ENCODE data around the gene LRP1B.
"Not testable (repeated sequence)": the region's sequence is repeated elsewhere in the genome, so short reads cannot be mapped to it uniquely, and the experiment has no call there.

The LRP1B gene

DNA sequence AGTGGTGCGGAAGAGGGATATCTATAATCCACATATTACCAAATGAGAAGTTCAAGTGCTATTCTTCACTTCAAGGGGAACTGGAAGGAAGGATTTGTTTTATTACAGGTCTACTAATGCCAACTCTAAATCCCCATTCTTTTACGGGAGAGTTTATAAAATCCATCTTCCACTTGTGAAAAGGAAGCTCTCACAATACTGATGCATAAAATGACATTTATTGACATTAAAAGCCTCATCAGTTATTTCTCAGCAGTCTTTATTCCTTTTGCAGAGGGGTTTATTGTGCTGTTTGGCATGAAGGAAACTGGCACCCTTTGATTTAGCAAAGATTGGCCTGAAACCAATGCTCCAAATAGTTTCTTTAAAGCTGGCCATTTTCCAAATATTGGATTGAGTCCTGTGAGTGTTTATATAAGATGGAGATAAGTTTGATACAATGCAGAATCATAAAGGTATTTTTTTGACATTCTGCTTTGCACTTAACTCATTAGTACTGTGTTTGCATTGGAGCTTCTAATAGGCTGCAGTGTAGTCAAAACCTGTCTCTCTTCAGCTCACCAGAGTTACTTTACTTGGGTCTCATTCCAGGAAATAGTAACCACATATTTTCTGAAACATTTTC is 26.6 kb downstream of the LRP1B start:
- no peak for DNase-seq (ENCODE audit: low read depth in 2 of 2)

DNA sequence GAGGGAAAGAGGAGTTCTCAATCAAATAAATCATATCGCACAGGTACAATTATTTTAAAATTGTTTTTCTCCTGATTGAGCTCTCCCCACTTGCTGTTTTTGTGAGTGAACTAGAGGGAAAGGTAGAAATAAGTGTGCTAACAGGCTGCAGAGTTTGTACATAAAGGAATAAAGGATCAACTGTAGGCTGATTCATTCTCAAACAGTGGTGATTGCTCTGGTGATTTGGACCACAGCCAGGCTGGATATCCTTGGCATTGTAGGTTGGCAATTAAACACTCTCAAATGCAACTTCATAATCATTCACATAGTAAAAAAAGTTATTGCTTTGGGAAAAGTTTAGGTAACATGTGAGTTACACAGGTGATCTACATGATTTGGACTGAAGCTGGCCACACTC is 29.8 kb downstream of the LRP1B start:
- DNase-seq (ENCODE audit: low read depth in 2 of 2): no peak

DNA sequence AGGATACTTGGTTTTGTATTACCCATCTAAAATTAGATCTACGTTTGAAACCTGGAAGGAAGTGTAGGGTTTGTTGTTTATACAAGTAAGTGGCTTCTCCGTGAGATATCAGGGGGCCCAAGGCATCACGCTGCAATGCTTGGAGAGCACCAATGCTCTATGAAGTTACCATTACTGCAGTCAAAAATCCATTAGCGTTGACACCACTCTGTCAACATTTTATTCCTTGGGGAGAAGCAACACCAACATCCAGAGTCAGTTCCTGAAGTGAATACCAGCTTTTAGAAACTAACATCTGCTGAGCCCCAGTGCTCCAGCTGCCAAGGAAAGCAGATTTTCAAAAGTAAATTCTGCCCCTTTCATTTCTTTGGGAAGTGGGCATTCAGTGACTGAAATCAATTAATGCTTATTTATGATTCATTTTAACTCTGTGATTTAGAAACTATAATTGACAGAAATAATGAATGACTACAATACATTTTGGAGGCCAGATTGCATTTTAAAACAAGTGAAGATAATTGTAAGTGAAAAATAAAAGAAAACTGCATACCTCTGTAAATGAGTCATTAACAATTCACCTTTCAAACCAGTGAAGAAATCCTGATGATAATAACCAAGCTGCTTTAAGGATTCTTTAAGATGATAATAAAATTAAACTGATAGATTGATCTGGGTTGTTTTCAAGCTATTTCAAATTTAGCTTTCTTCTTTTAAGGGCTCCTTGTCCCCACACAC is 30.5 kb downstream of the LRP1B start:
- no peak for DNase-seq (ENCODE audit: low read depth in 2 of 2)

DNA sequence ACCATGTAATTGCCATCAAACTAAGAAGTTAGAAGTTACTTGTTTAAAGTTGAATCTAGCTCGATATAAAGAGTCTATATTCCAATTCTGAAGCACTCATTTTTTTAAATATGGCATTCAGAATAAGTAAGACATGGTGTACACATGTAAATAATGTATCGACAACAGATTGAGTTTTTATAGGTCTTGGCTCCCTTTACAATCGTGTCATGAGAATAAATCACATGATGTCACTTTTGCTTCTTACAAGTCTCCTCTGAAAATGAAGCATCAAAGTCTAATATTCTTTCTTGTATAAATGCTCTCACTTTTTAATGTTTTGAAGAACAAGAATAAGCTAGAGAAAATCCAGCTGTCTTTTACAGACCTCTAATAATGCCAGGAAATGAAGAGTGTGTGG is 33.1 kb downstream of the LRP1B start:
- no peak for DNase-seq (ENCODE audit: low read depth in 2 of 2)

DNA sequence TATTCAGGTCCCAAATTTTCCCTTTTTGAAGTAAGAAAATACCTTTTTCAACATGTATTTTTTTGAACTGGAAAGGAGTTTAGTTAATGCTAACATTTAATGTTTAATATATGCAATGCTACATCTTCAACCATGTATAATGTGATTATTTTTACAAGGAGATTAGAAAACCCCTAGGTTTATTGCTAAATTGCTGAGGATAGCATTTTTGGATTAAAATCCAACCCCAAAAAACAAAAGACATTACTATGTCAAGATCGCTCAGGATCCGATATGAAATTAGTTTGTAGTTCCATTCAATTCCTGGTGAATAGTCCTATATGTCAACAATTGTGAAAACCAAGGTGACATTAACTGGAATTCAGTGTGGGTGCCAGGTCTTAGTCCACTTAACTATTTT is 35.2 kb downstream of the LRP1B start:
- DNase-seq (ENCODE audit: low read depth in 2 of 2): no peak

DNA sequence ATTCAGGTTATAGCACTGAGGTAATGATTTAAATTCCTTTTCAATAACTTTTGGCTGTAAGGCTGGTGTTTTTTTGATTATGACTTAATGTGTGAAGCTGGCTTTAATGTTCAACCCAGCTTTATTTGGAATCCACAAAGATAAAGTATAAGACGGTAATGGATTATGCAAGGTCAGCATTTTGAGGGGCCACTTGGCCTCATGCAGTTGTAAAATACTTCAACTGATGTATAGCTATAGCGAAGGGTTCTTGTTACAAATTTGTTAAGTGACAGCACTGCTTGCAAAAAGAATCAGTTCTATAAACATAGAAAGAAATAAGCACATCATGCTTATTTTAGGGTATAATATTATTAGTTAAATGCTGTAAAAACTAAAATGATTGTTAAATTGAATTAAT is 36.6 kb downstream of the LRP1B start:
- DNase-seq (ENCODE audit: low read depth in 2 of 2): no peak

DNA sequence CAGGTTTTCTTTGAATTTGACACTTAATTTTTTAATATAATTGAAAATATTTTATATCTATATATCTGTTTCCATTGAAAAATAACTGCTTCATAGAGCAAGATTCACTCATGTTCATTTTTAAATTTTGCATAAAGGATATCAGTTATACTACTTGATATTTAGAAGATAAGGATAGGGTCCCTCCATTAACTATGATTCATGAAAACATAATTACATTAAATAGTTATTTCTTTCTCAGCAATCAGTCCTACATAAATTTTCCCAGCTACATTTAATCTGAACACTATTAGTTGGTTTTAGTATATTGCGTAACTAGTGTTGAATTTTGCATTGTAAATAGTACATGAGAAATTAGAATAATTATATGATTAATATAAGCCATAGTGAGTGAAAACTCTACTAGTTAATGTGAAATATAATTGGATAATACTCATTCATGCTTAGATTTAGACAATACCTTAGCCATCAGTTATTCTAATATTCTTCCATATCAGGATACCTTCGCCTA is 42.7 kb downstream of the LRP1B start:
- DNase-seq (ENCODE audit: low read depth in 2 of 2): no peak

DNA sequence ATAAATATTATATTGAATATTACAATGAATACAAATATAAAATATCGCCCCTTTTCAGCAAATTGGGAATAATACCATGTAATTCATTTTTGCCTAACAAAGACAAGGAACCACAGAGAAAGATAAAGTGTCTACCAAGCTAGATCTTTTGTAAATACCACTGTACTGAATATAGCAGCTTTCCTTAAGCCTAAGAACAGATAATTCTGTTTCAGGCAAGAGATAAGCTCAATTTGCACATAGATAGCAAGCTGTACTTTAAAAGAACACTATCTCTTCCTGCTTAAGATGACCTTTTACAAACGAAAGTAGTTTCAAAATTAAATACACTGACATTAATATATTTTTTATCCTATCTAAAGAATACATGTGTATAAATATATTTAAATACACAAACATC is 43.2 kb downstream of the LRP1B start:
- not testable (repeated sequence) for DNase-seq (ENCODE audit: low read depth in 2 of 2)

DNA sequence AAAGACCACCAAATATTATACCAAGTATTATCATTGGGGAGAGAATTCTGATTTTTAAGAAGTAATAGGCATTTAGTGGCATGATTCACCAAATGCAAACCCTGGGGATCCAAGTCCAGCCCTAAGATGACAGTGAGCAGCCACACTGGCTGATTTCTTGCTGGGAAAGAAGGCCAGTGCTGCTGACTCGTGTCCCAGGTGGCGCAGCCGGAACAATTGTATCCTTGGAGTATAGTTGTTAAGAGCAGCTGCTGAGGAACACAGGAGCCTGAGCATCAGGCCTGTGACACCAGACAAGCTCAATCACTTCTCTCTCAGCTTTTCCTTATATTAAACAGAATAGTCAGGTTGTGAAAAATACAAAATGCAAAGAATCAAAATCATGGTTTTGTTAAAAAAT is 48.4 kb downstream of the LRP1B start:
- no peak for DNase-seq (ENCODE audit: low read depth in 2 of 2)

DNA sequence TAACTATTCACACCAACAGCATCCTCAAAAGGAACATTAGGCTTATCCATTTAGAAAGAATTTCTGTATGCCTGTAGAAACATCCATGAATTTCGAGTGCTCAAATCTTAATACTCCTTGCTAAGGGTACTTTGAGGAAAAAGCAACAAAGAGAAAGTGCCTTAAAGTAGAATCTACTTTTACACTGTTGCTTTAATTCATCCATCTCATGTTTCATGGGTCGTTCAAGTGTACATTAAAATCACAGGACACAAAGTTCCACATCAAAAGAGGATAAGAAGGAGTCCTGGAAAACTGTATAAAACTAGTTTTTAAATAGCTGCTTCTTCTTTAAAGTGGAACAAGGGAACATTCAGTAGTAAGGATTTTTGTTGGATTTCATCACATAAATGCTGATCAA is 54.5 kb downstream of the LRP1B start:
- DNase-seq (ENCODE audit: low read depth in 2 of 2): no peak

DNA sequence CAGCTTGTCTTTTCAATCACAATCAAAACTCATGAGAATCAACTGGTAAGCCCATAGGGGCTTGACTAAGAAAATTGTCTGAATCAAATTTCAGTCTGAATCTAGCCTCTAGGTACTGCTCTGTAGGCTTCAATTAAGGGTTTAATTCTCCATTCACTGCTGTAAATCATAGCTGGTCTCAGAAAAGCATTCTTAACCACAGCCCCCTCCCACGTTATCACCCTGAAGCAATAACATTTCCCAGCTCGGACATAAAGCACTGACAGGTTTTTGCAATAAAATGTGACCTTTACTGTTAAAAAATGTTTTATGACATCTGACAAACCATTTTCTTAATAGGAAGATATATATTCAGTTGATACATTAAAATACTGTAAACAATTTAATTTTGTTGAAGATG is 55.0 kb downstream of the LRP1B start:
- DNase-seq (ENCODE audit: low read depth in 2 of 2): no peak

DNA sequence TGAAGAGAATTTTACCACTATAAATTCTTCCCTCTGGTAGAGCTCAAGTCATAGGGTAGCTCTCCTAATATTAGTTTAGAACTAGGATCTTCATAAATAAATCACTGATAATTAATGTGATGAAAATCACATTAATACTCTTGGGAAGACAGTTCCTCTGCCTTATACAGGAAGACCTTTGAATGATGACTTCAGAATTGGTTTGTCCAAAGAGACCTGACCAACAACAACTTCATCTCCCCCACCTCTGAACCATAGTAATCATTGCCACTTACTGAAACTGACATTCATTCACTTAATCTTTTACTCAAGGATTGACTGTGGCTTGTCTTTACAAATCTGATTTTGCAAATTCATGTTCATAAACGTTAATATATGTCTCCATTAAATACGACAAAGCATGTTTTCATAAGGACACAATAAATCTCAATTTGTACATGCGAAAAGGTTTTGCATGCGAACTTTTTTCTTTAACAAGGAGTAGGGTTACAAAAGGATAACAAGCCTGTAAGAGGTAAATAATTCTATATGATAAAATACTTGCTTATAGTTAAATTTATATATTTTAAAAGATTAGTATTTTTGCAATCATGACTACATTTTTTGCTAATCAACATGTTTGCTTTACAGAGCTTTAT is 61.4 kb downstream of the LRP1B start:
- no peak for DNase-seq (ENCODE audit: low read depth in 2 of 2)

DNA sequence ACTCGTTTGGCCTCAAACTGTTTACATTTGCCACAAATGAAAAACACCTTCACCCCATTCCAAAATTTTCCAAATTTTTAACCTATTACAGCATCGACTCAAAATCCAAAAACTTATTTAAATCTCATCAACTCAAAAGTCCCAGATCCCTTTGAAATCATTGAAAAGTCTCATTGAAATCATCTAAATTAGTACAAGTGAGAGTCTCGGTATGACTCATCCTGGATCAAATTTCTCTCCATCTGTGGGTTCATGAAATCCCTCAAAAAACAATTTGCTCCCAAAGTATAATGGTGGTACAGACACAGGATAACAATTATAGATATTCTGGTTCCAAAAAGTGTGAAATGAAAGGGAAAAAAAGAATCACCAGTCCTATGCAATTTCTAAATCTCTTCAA is 65.1 kb downstream of the LRP1B start:
- DNase-seq (ENCODE audit: low read depth in 2 of 2): no peak

DNA sequence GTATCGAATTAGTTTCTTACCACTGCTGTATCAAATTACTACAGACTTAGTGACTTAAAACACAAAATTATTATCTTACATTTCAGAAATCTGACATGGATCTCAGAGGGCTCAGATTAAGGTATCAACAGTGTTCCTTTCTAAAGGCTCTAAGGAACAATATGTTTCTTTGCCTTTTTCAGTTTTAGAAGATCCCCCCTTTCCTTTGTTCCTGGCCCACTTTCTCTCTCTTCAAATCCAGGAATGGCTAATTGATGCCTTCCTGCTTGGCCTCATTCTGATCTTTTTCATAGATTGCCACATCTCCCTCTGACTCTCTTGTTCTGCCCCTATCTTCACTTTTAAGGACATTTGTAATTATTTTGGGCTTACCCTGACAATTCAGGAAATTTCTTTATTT is 65.7 kb downstream of the LRP1B start:
- DNase-seq (ENCODE audit: low read depth in 2 of 2): no peak

DNA sequence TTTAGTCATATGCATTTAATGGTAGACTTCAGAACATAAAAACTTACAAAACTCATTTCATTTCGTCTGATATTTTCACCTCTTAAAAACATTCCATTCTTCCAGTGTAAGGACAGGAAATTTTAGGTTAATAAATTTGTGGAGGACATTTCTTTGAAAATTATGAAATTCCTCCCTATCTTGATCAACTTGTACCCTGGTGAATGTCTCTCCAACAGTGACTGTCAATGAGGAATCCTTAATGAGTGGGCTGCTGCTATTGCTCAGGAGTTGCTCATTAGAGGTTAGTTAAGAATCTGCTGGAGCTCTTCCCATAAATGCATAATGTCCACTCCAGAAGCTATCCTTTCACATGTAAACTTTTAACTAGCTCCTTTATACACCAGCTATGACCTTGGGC is 69.1 kb downstream of the LRP1B start:
- no peak for DNase-seq (ENCODE audit: low read depth in 2 of 2)

DNA sequence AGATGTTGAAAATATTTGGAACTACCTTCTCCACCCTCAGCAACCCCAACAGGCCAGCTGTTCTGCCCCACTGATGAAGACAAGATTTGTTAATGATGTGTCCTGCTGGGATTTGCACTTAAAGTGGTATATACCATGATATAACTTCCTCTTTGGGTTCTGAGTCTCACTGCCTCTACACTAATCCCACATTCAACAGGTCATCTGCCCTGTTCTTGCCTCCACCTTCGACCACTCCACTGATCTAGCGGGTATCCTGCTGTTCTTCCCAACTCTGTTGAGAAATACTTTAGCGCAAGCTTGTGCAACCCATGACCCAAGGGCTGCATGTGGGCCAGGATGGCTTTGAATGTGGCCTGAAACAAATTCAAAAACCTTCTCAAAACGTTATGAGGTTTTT is 72.7 kb downstream of the LRP1B start:
- DNase-seq (ENCODE audit: low read depth in 2 of 2): no peak

DNA sequence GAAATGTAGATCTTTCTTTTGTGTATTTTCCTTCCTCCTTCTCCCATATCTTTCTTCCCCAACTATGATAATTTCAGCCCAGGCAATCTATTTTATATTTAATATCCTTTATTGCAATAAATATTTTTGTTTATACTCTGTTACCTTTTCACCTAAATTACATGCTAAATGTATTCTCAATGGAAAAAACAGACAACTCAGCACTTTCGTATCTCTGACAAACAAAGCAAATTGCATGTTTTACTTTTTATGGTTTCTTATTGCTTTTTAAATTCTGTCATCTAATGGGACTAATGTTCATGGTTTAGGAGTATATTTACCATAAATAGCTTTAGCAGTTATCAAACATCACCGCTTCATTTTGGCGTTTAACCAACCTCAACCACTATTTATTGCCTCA is 74.0 kb downstream of the LRP1B start:
- DNase-seq (ENCODE audit: low read depth in 2 of 2): no peak

DNA sequence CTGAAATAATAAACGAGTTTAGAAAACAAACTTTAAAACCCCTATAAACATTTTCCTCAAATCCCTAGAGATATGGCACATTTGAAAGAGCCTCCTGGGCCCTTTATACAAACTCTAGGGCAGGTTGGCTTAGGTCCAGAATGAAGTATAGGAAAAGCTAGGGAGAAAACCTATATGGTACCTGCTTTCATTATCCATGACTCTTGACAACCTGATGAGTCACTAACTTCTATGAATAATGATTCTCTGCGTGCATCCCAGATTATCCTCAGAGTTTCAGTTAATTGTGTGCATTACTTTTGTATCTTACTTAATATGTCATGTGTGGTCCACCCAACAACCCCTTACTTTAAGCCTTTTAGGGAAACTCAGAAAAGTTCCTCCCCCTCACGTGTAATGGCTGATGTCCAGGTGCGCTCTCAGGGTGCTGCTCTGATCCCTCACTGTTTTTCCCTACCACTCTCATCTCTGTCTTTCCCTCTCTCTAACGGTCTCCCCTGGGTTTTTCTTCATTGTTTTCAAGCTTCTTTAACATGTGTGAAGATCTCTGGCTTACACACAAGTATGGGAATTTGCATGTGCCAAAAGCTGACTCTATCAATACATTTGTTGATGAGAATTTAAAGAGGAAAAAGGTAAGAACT is 78.5 kb downstream of the LRP1B start:
- DNase-seq (ENCODE audit: low read depth in 2 of 2): no peak

DNA sequence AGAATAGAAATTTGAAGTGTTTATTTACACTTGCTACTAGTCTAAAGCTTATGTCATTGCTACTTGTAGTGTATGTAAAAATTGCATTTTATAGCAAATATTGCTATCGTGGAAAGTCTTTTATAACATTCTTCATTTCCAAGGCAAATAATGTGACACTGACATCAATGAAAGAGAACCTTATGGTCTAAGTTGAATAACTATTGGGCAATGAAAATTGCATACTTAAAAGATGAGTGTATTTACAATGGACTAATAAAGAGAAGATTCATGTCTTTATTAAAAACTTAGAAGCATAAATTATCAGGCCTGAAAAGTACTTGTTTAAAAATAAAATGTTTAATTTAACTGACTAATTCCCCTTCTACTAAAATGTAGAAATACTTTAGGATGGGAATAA is 82.2 kb downstream of the LRP1B start:
- no peak for DNase-seq (ENCODE audit: low read depth in 2 of 2)

DNA sequence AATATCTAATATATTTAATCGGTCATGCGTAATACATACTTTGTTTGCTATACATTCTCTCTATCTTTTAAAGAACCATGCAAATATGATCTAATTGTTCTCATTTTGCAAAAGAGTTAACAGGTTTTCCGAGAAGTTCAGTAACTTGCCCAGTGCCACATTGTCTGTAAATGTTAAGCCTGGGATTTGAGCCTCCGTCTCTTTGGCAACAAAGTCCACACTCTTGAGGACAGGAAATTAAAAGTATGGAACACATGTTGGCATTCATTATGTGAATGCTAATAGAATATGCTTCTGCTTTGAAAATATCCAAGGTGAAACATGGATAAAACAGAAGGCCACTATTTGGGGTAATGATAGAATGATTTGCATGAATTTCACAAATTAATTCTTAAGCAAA is 85.2 kb downstream of the LRP1B start:
- DNase-seq (ENCODE audit: low read depth in 2 of 2): no peak

DNA sequence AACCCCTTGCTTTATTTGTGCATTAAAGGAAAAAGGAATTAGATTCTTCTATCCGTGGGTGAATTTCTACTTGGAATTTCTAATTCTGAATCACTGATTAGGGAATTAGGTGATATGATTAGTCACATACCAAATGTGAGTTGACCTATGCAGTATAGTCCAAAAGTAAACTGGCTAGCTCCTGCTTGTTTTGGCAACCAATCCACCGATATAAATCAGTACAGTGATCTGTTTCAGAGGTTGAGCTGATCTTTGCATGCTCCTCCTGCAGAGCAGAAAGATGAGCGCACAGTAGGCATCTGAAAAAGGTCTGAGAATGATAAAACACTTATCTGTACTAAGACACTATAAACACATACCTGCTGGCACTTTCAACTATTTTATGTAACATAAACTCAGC is 86.6 kb downstream of the LRP1B start:
- no peak for DNase-seq (ENCODE audit: low read depth in 2 of 2)

DNA sequence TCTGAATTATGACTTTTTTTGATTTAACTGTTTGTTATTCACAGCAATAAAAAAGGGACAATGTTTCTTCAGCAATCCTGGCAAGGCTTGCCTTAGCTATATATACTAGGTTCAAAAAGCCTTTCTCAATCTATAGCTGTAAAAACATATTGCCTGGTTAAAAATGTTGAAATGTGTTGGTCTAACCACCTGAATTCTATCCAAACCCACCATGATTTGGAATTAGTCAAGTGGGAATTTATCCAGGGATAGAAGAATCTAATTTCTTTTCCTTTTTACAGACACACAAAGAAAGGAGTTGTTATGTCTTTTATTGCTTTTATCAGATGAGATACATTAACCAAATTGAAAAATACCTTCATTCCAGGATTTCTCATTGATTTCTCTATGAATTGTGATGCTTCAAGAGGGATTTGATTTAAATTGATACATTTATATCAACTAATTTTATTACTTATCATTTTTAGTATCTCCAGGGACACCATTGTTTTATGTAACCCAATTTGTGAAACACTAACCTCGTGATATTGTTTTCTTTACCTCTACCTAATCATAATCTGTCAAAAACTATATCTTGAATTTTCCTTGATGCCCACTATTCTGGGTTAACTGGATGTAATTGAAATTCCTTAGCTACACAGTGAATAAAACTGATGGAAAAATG is 88.1 kb downstream of the LRP1B start:
- DNase-seq (ENCODE audit: low read depth in 2 of 2): no peak

Measured in stimulated activated CD8-positive, alpha-beta memory T cell treated with anti-CD3 and anti-CD28 coated beads, Interleukin-7, amount 100 ng/mL, for 1 hour (primary cell).